Measurements from ENCODE around the gene MTMR11. TPM values are rescaled to one million over a fixed set of nuclear protein-coding genes. Genes with fewer than 3 reads are reported as not detected.

Gene MTMR11
- polyA plus RNA-seq, 1 donor from 2014 or later = 1.6 TPM

GRCh38 chr1:149942885-149943284 lies 6.2 kb upstream of the MTMR11 start:
- Histone ChIP-seq H3K9me2 (ENCODE audit: insufficient read depth, low read length) (no peaks in the 10 kb centered on the region), H3K79me2 (replicated peaks; ENCODE audit: insufficient read depth, low read length) (no peaks in the 10 kb centered on the region), H4K20me1 (ENCODE audit: insufficient read depth) (no peaks in the 10 kb centered on the region), H3K36me3 (ENCODE audit: insufficient read depth, low read length) (no peaks in the 10 kb centered on the region), H3K9ac (ENCODE audit: low read length) (no peak overlapping the region), H3F3A (ENCODE audit: insufficient read depth, low read length, poor library complexity, severe bottlenecking) (no peaks in the 10 kb centered on the region), H3K4me3 (ENCODE audit: low read length) (no peak overlapping the region), H3K27ac (ENCODE audit: low read length) (no peak overlapping the region), H3K4me2 (ENCODE audit: low read length) (no peak overlapping the region), H3K9me3 (ENCODE audit: low read length) (no peaks in the 10 kb centered on the region), H3K27me3 (ENCODE audit: insufficient read depth, low read depth, low read length) (no peaks in the 10 kb centered on the region), H2AFZ (ENCODE audit: low read depth, low read length) (no peak overlapping the region)
- no peak for TF ChIP-seq EP300 (conservative IDR thresholded peaks at IDR 0.05; ENCODE audit: poor library complexity, severe bottlenecking)
- no peak for TF ChIP-seq REST (IDR thresholded peaks at IDR 0.05; ENCODE audit: borderline replicate concordance)
- no peak for TF ChIP-seq POLR2AphosphoS5 (IDR thresholded peaks at IDR 0.05)
- TF ChIP-seq CTCF (IDR thresholded peaks at IDR 0.05; ENCODE audit: poor library complexity, severe bottlenecking) = no peak
- no peak for TF ChIP-seq MXI1 (conservative IDR thresholded peaks at IDR 0.05; ENCODE audit: poor library complexity, severe bottlenecking)
- no peak for TF ChIP-seq SMC3 (conservative IDR thresholded peaks at IDR 0.05; ENCODE audit: poor library complexity)
- no peak for TF ChIP-seq TAF1 (IDR thresholded peaks at IDR 0.05; ENCODE audit: low read depth)
- TF ChIP-seq EZH2 (IDR thresholded peaks at IDR 0.05; ENCODE audit: borderline replicate concordance, insufficient read depth, low read length, poor library complexity, severe bottlenecking) = no peak
- no peak for TF ChIP-seq RAD21 (conservative IDR thresholded peaks at IDR 0.05)

- H3K27ac ChIP-seq (ENCODE audit: low read length) = no peak overlapping the region
- H4K20me1 ChIP-seq (ENCODE audit: insufficient read depth) = no peaks in the 10 kb centered on the region
Measured at GRCh38 chr1:149942207-149942606, 5.5 kb upstream of the MTMR11 start.

GRCh38 chr1:149940427-149940826 lies 3.7 kb upstream of the MTMR11 start:
- no peaks in the 10 kb centered on the region for H4K20me1 ChIP-seq (ENCODE audit: insufficient read depth)
- no peak for TF ChIP-seq RAD21 (conservative IDR thresholded peaks at IDR 0.05)
- no peak for TF ChIP-seq REST (IDR thresholded peaks at IDR 0.05; ENCODE audit: borderline replicate concordance)
- TF ChIP-seq EZH2 (IDR thresholded peaks at IDR 0.05; ENCODE audit: borderline replicate concordance, insufficient read depth, low read length, poor library complexity, severe bottlenecking) = no peak
- no peak for TF ChIP-seq SMC3 (conservative IDR thresholded peaks at IDR 0.05; ENCODE audit: poor library complexity)
- no peak for TF ChIP-seq CTCF (IDR thresholded peaks at IDR 0.05; ENCODE audit: poor library complexity, severe bottlenecking)
- TF ChIP-seq EP300 (conservative IDR thresholded peaks at IDR 0.05; ENCODE audit: poor library complexity, severe bottlenecking) = no peak
- TF ChIP-seq POLR2AphosphoS5 (IDR thresholded peaks at IDR 0.05) = no peak
- no peak for TF ChIP-seq MXI1 (conservative IDR thresholded peaks at IDR 0.05; ENCODE audit: poor library complexity, severe bottlenecking)
- TF ChIP-seq TAF1 (IDR thresholded peaks at IDR 0.05; ENCODE audit: low read depth) = no peak
- no peaks in the 10 kb centered on the region for H3K36me3 ChIP-seq (ENCODE audit: insufficient read depth, low read length)
- no peaks in the 10 kb centered on the region for H3F3A ChIP-seq (ENCODE audit: insufficient read depth, low read length, poor library complexity, severe bottlenecking)
- no peaks in the 10 kb centered on the region for H3K79me2 ChIP-seq (replicated peaks; ENCODE audit: insufficient read depth, low read length)
- no peak overlapping the region for H3K4me3 ChIP-seq (ENCODE audit: low read length)
- H3K27ac ChIP-seq (ENCODE audit: low read length) = no peak overlapping the region
- no peaks in the 10 kb centered on the region for H3K9me3 ChIP-seq (ENCODE audit: low read length)
- no peaks in the 10 kb centered on the region for H3K9me2 ChIP-seq (ENCODE audit: insufficient read depth, low read length)
- H2AFZ ChIP-seq (ENCODE audit: low read depth, low read length) = no peak overlapping the region
- no peaks in the 10 kb centered on the region for H3K27me3 ChIP-seq (ENCODE audit: insufficient read depth, low read depth, low read length)
- no peak overlapping the region for H3K9ac ChIP-seq (ENCODE audit: low read length)
- H3K4me2 ChIP-seq (ENCODE audit: low read length) = no peak overlapping the region

More at GRCh38 chr1:149942207-149942606, 5.5 kb upstream of the MTMR11 start:
- Histone ChIP-seq H3K9ac (ENCODE audit: low read length) (no peak overlapping the region), H3K9me3 (ENCODE audit: low read length) (no peaks in the 10 kb centered on the region), H3K9me2 (ENCODE audit: insufficient read depth, low read length) (no peaks in the 10 kb centered on the region), H3K27me3 (ENCODE audit: insufficient read depth, low read depth, low read length) (no peaks in the 10 kb centered on the region), H3K4me2 (ENCODE audit: low read length) (no peak overlapping the region), H3K4me3 (ENCODE audit: low read length) (no peak overlapping the region), H3K79me2 (replicated peaks; ENCODE audit: insufficient read depth, low read length) (no peaks in the 10 kb centered on the region), H3F3A (ENCODE audit: insufficient read depth, low read length, poor library complexity, severe bottlenecking) (no peaks in the 10 kb centered on the region), H3K36me3 (ENCODE audit: insufficient read depth, low read length) (no peaks in the 10 kb centered on the region), H2AFZ (ENCODE audit: low read depth, low read length) (no peak overlapping the region)
- TF ChIP-seq MXI1 (conservative IDR thresholded peaks at IDR 0.05; ENCODE audit: poor library complexity, severe bottlenecking) = no peak
- no peak for TF ChIP-seq EZH2 (IDR thresholded peaks at IDR 0.05; ENCODE audit: borderline replicate concordance, insufficient read depth, low read length, poor library complexity, severe bottlenecking)

Measured in neural cell (in vitro differentiated cells).